Measurements from ENCODE around the gene MR1.
"Not testable (repeated sequence)": the region's sequence is repeated elsewhere in the genome, so short reads cannot be mapped to it uniquely, and the experiment has no call there.

The MR1 gene

GRCh38 chr1:181043025-181043888, 9.5 kb downstream of the MR1 start:
- no peaks in the 10 kb centered on the region for H3K36me3 ChIP-seq (ENCODE audit: insufficient read depth, low read length)
- H3K4me1 ChIP-seq (ENCODE audit: insufficient read depth, low read length), result peaks cover 12% of the 10 kb centered on the region; the same call in 1 of the 2 replicates

GRCh38 chr1:181044449-181044966, 10.7 kb downstream of the MR1 start:
- Histone ChIP-seq H3K9ac (ENCODE audit: low read depth, low read length) (no peak overlapping the region), H3K9me3 (ENCODE audit: control insufficient read depth, insufficient read depth, low read length) (no peaks in the 10 kb centered on the region), H3K36me3 (ENCODE audit: insufficient read depth, low read length) (no peaks in the 10 kb centered on the region), H3K4me1 (ENCODE audit: insufficient read depth, low read length) (peaks cover 12% of the 10 kb centered on the region; the same call in 1 of the 2 replicates)

More at GRCh38 chr1:181043025-181043888, 9.5 kb downstream of the MR1 start:
- H3K9me3 ChIP-seq (ENCODE audit: control insufficient read depth, insufficient read depth, low read length), result no peaks in the 10 kb centered on the region
- no peak overlapping the region for H3K9ac ChIP-seq (ENCODE audit: low read depth, low read length)

- not testable (repeated sequence) for H3K9me3 ChIP-seq (ENCODE audit: control insufficient read depth, insufficient read depth, low read length); H3K36me3 ChIP-seq (ENCODE audit: insufficient read depth, low read length); H3K9ac ChIP-seq (ENCODE audit: low read depth, low read length)
- H3K4me1 ChIP-seq (ENCODE audit: insufficient read depth, low read length), result peaks cover 12% of the 10 kb centered on the region; the same call in 1 of the 2 replicates
Measured at GRCh38 chr1:181045946-181046345, 12.2 kb downstream of the MR1 start.

- H3K9me3 ChIP-seq (ENCODE audit: control insufficient read depth, insufficient read depth, low read length), result no peaks in the 10 kb centered on the region
- H3K4me1 ChIP-seq (ENCODE audit: insufficient read depth, low read length), result no peaks in the 10 kb centered on the region
- no peaks in the 10 kb centered on the region for H3K36me3 ChIP-seq (ENCODE audit: insufficient read depth, low read length)
- H3K9ac ChIP-seq (ENCODE audit: low read depth, low read length), result no peak overlapping the region
Measured at GRCh38 chr1:181049378-181049777, 15.6 kb downstream of the MR1 start.

GRCh38 chr1:181050922-181051321, 17.1 kb downstream of the MR1 start:
- Histone ChIP-seq H3K4me1 (ENCODE audit: insufficient read depth, low read length) (no peaks in the 10 kb centered on the region), H3K36me3 (ENCODE audit: insufficient read depth, low read length) (no peaks in the 10 kb centered on the region), H3K9ac (ENCODE audit: low read depth, low read length) (no peak overlapping the region), H3K9me3 (ENCODE audit: control insufficient read depth, insufficient read depth, low read length) (no peaks in the 10 kb centered on the region)

GRCh38 chr1:181056560-181056959, 22.8 kb downstream of the MR1 start:
- H3K9ac ChIP-seq (ENCODE audit: low read depth, low read length), result no peak overlapping the region
- no peaks in the 10 kb centered on the region for H3K36me3 ChIP-seq (ENCODE audit: insufficient read depth, low read length)
- no peaks in the 10 kb centered on the region for H3K4me1 ChIP-seq (ENCODE audit: insufficient read depth, low read length)
- H3K9me3 ChIP-seq (ENCODE audit: control insufficient read depth, insufficient read depth, low read length), result no peaks in the 10 kb centered on the region; the same call in none of the 2 replicates

- Histone ChIP-seq H3K4me1 (ENCODE audit: insufficient read depth, low read length) (no peaks in the 10 kb centered on the region), H3K9ac (ENCODE audit: low read depth, low read length) (no peak overlapping the region), H3K36me3 (ENCODE audit: insufficient read depth, low read length) (no peaks in the 10 kb centered on the region), H3K9me3 (ENCODE audit: control insufficient read depth, insufficient read depth, low read length) (no peaks in the 10 kb centered on the region; the same call in none of the 2 replicates)
Measured at GRCh38 chr1:181057079-181057478, 23.3 kb downstream of the MR1 start.

GRCh38 chr1:181059435-181059834, 25.7 kb downstream of the MR1 start:
- no peaks in the 10 kb centered on the region; the same call in none of the 2 replicates for H3K9me3 ChIP-seq (ENCODE audit: control insufficient read depth, insufficient read depth, low read length)
- H3K4me1 ChIP-seq (ENCODE audit: insufficient read depth, low read length), result peaks cover 6% of the 10 kb centered on the region; the same call in 1 of the 2 replicates
- no peaks in the 10 kb centered on the region for H3K36me3 ChIP-seq (ENCODE audit: insufficient read depth, low read length)
- no peak overlapping the region for H3K9ac ChIP-seq (ENCODE audit: low read depth, low read length)

GRCh38 chr1:181060066-181060465, 26.3 kb downstream of the MR1 start:
- Histone ChIP-seq H3K4me1 (ENCODE audit: insufficient read depth, low read length) (peaks cover 7% of the 10 kb centered on the region; the same call in 1 of the 2 replicates), H3K9me3 (ENCODE audit: control insufficient read depth, insufficient read depth, low read length) (no peaks in the 10 kb centered on the region; the same call in none of the 2 replicates), H3K9ac (ENCODE audit: low read depth, low read length) (no peak overlapping the region), H3K36me3 (ENCODE audit: insufficient read depth, low read length) (no peaks in the 10 kb centered on the region)

- not testable (repeated sequence) for H3K9ac ChIP-seq (ENCODE audit: low read depth, low read length); H3K4me1 ChIP-seq (ENCODE audit: insufficient read depth, low read length)
Measured at GRCh38 chr1:181060947-181061346, 27.2 kb downstream of the MR1 start.

GRCh38 chr1:181061487-181061886, 27.7 kb downstream of the MR1 start:
- no peak overlapping the region for H3K9ac ChIP-seq (ENCODE audit: low read depth, low read length)
- H3K4me1 ChIP-seq (ENCODE audit: insufficient read depth, low read length), result peaks cover 15% of the 10 kb centered on the region
- no peaks in the 10 kb centered on the region for H3K36me3 ChIP-seq (ENCODE audit: insufficient read depth, low read length)
- H3K9me3 ChIP-seq (ENCODE audit: control insufficient read depth, insufficient read depth, low read length), result no peaks in the 10 kb centered on the region; the same call in none of the 2 replicates

More at GRCh38 chr1:181060947-181061346, 27.2 kb downstream of the MR1 start:
- H3K36me3 ChIP-seq (ENCODE audit: insufficient read depth, low read length); H3K9me3 ChIP-seq (ENCODE audit: control insufficient read depth, insufficient read depth, low read length): not testable (repeated sequence)

GRCh38 chr1:181061891-181062835, 28.4 kb downstream of the MR1 start:
- Histone ChIP-seq H3K9ac (ENCODE audit: low read depth, low read length) (no peak overlapping the region), H3K36me3 (ENCODE audit: insufficient read depth, low read length) (no peaks in the 10 kb centered on the region), H3K9me3 (ENCODE audit: control insufficient read depth, insufficient read depth, low read length) (no peaks in the 10 kb centered on the region; the same call in none of the 2 replicates), H3K4me1 (ENCODE audit: insufficient read depth, low read length) (peaks cover 15% of the 10 kb centered on the region)

GRCh38 chr1:181062836-181063428, 29.1 kb downstream of the MR1 start:
- H3K4me1 ChIP-seq (ENCODE audit: insufficient read depth, low read length), result peaks cover 15% of the 10 kb centered on the region
- no peaks in the 10 kb centered on the region for H3K36me3 ChIP-seq (ENCODE audit: insufficient read depth, low read length)
- no peak overlapping the region for H3K9ac ChIP-seq (ENCODE audit: low read depth, low read length)
- no peaks in the 10 kb centered on the region; the same call in none of the 2 replicates for H3K9me3 ChIP-seq (ENCODE audit: control insufficient read depth, insufficient read depth, low read length)

Data from ES-I3 (cell line).